ENCODE measurements around the gene MOGAT3.

DNA sequence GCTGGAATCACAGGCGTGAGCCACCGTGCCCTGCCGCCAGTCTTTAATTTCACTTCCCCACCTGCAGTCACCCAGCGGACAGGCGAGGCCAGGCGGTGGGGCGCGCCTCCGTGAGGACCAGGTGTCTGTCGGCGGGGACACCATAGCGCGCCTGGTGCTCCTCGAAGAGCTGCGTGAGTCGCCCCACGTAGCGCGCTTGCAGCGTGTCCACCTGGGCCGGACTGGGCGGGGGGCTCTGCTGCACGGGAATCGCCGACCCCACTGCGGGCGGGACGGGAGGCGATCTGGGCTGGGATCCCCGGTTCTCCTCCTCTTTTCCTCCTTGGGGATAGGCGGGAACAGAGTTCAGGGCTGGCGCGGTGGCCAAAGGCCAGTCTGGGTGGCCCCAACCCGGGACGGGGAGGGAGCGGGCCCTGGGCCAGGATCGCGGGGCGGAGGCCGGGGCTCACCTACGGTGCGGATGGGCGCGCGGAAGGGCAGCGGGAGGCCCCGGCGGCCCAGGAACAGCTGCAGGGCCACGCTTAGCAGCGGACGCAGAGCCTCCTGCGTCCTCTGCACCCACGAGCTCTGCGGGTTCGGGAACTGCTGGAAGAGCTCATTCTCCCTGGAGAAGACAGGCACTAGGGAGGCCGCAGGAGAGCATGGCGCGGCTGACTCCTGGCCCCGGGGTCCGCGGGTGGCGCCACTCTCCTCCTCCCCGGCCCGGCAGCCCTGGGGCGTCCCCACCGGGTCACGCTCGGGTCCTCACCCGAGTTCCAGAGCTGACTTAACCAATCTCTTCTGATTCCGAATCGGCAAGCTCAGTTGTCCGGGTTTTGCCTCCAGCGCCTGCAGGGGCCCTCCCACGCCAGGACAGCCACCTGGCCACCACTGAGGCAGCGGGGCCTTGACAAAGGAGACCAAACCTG lies 1.1 kb upstream of the MOGAT3 start:
- TF ChIP-seq, protein P1, sequence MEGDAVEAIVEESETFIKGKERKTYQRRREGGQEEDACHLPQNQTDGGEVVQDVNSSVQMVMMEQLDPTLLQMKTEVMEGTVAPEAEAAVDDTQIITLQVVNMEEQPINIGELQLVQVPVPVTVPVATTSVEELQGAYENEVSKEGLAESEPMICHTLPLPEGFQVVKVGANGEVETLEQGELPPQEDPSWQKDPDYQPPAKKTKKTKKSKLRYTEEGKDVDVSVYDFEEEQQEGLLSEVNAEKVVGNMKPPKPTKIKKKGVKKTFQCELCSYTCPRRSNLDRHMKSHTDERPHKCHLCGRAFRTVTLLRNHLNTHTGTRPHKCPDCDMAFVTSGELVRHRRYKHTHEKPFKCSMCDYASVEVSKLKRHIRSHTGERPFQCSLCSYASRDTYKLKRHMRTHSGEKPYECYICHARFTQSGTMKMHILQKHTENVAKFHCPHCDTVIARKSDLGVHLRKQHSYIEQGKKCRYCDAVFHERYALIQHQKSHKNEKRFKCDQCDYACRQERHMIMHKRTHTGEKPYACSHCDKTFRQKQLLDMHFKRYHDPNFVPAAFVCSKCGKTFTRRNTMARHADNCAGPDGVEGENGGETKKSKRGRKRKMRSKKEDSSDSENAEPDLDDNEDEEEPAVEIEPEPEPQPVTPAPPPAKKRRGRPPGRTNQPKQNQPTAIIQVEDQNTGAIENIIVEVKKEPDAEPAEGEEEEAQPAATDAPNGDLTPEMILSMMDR (IDR thresholded peaks at IDR 0.05) = no peak
- TF ChIP-seq POLR2A (IDR thresholded peaks at IDR 0.05; ENCODE audit: low read depth) = no peak
- no peak for TF ChIP-seq POLR2AphosphoS5 (IDR thresholded peaks at IDR 0.05)
- no peak for TF ChIP-seq EP300 (IDR thresholded peaks at IDR 0.05)
